NCI-H128 (cell line): Measurements from ENCODE around the gene TGFB2.

Experiments
- DNase-seq: peaks from one replicate; lab custom pipeline; 2025; ENCODE audit not compliant: unreplicated experiment; lab: John Stamatoyannopoulos, UW

The TGFB2 gene

DNA sequence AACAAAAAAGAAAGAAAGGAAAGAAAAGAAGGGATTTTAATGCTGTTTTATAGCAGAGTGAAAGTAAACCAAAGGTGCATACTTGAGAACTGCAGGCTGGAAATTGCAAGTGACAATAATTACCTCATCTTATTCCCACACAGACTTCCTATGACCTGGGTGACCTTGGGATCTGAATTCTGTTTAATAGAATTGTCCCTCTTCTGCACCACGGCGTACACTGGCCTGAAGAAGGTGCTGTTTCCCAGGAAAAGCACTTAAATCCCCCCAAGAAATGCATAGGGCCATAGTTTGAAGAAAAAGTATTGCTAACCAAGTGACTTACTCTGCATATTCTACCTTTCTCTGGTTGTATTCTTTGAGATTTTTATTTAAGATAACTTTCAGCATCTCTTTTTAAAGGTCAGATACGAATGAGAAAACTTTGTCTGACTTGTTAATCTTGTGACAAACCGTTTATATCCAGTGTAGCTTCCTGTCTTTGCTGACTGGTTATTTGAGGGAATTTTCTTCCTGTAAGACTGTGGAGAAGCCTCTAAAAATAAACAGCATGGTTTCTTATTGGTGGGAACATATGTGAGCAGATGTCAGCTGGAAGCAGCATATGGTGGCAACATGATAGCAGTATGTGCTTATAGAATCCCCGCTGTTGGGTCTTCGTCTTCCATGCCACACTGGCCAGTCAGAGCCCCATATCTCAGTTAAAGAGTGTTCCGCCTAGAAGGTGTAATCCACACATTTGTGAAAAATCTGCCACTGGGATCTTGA, 16.3 kb downstream of the TGFB2 start:
- no peak for DNase-seq

DNA sequence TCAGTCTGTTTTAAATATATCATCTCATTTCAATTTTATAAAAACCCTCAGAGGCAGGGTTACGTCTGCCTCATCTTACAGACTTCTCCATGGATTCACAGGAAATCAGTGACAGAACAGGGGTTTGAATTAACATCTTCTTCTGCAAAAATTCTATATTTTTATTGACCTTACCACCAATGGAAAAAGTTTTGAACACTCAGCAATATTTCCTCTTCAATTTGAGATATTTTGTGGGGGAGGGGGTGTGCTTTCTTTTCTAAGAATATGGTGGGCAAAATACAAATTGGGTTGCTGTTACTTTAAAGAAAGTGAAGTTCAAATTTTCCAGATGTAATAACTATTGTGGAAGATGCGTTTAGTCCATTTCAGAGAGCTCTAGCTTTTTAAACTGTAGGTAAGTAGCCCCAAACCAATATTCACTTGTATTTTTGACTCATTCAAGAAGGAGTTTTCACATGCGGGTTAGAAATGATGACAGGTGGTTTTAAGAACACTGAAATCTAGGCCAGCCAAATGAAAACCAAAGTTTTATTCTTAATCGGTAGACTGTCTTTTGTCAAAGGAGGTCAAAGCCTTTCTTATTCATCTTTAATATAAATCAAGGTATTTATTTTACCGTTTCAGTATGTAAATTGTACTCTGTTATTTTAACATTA, 17.4 kb downstream of the TGFB2 start:
- DNase-seq, result no peak

GRCh38 chr1:218363141-218363540, 18.0 kb downstream of the TGFB2 start:
- no peak for DNase-seq

DNA sequence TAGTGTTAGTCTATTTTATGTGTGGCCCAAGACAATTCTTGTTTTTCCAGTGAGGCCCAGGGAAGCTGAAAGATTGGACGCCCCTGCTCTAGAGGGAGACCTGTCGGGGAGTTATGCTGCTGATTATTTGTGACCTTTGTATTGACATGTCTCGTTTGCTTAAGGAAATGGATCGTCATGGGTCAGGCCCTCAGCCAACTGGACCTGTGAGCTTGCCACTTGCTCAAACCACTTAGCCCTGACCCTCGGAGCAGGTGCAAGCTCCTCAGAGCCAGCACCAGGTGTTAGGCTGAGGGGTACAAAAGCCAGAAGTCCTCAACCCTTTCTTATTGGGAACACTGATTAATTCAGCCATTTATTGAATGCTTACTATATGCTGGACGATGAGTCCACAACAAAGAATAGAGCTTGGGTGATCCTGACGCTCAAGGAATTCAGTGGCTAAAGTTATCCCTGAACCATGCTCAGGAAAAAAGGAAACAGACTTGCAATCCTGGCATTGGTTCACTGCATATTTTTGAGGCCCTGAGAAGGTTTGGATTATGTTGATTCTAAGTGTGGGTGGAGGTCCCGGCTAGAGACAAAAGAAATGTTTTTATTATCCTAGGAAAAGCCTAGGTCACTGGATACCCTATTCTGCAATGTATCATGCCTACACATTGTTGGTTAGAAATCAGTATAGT, 19.0 kb downstream of the TGFB2 start:
- no peak for DNase-seq

DNA sequence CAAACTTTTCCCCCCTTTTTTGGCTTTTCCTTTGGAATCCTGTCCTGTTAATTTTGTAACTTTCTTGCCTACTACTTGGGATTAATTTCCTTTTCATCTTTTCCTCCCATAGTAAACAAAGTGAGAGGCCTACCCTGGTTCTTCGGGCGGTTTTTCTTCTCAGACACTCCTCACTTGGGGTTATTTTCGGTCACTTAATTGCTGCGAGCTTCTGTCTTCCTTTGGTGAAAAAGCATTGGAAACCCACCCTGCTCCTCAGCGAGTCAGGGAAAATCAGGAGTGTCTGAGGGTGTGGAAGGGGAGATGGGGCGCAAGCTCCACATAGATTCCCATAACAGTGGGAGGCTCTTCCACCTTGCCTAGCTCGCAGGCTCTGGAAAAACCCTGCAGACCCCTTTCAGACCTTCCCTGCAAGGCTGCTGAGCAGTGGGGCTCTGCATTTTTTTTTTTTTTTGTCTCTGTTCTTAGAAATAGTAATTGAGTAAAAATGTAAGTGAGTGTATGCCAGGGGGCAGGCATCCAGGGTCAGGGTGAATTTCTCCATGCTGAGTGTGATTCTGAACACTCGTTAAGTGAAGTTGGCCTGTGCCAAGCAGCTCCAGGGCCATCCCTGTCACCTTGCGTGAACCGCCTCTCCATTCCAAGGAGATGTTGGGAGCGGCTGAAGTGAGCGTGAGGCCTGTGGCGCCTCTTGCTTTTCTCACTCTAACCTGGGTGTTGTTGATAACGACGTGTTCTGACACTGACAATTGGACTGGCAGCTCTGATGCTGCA, 20.3 kb downstream of the TGFB2 start:
- DNase-seq, result no peak

- no peak for DNase-seq
Observed at GRCh38 chr1:218366322-218367052, 21.4 kb downstream of the TGFB2 start.

GRCh38 chr1:218367118-218367517, 22.0 kb downstream of the TGFB2 start:
- DNase-seq, result no peak

- no peak for DNase-seq
Observed at GRCh38 chr1:218368686-218369085, 23.6 kb downstream of the TGFB2 start.

- DNase-seq, result no peak
Observed at GRCh38 chr1:218369688-218370511, 24.8 kb downstream of the TGFB2 start.

DNA sequence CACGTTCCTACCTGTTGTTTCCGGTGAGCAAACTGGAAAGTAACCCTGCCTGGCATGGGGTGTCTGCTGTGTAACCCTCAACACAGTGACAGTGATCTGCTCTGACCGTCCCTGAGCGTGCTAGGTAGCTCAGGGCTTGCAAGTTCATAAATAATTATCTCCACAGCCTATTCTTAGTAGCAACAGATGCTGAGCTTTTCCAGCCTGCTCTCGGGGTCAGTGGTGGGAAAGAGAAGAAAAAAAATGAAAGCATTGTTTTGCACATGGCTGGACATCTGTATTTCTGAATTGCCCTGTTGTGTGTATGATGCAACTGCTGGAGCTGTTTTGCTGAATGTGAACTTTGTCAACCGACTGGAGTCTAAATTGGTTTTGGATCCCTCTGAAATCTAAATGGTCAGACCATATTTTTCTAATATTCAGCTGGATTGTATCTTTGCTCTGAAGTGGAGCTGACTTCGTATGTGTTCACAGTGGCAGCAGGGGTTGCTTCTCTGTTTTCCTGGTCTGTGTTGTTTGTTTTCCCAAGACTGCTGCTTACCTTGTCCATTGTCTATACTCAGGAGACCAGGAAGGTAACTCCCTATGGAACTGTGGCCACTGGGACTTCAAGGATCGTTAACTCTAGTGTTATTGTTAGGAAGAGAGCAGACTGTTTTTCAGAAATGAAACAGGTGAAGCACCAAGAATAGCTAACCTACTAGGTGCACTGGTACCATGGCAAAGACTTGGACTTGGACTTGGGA, 27.0 kb downstream of the TGFB2 start:
- no peak for DNase-seq

- DNase-seq, result no peak
Observed at GRCh38 chr1:218374401-218375353, 29.5 kb downstream of the TGFB2 start.

DNA sequence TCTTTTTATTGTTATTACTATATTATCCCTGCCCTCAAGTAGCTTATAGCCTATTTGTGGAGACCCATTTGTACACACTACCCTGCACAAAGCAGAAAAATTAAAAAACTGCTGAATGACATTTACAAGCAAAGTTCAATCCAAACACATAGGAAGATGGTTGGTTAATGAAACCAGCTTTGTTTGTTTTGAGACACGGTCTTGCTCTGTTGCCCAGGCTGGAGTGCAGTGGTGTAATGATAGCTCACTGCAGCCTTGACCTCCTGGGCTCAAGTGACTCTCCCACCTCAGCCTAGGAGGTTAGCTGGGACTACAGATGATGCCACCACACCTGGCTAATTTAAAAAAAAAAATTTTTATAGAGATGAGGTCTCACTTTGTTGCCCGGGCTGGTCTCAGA, 31.6 kb downstream of the TGFB2 start:
- DNase-seq, result no peak

DNA sequence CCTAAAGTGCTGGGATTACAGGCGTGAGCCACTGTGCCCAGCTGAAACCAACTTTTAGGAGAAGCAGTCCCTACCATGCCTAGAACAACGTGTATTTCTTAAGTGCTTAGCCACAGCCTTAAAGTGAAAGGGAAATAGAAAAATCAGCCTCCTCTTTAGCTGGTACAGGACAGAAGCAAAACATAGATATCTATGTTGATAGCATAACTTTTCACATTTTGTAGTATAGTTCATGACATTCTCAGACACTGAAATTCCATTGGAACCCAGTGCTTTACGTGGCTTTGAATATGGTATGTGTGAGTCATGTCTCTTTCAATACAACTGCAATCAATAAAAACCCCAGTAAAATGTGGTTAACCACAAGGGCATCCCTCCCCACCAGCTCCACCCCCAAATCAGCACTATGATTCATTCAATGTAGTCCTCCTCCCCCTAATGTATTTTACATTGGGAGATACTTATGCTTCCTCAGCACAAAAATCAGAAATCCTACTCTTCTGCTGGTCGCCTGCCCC, 32.1 kb downstream of the TGFB2 start:
- no peak for DNase-seq

DNA sequence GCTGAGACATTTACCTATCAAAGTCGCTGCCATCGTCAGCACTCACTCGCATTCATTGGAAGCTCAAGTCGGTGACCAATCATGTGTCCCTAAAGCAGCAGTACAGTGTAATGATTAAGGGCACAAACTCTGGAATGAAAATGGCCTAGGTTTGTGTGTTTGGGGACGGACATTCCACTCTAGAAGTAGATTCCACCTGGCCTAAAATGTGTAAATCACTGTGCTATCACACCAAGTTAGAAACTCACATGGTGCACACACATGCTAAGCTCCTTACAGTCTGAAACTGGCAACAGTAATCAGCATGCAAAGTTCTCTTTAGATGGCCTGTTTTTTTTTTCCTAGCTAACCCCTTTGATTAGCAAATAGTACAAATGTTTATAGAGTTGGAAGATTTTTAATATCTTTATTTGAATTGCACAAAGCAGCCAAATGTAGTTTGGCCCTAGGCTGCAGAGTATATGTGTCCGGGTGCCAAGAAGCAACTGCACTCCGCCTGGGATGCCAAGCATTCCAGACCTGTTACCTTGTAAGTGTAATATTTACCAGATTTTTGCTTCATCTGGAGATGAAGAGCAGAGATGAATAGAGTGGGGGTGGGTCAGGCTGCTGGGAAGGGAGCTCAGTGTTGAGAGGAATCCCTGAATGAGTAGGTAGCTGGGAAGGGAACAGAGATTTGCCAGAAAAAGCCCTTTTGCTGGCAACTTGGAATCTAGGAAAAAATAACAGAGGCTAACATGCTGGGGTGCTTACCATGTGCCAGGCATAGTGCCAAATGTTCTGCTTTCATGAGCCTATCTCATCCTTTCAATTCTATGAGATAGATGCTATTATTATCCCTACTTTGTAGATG, 35.2 kb downstream of the TGFB2 start:
- no peak for DNase-seq

GRCh38 chr1:218382261-218382660, 37.1 kb downstream of the TGFB2 start:
- DNase-seq, result no peak

DNA sequence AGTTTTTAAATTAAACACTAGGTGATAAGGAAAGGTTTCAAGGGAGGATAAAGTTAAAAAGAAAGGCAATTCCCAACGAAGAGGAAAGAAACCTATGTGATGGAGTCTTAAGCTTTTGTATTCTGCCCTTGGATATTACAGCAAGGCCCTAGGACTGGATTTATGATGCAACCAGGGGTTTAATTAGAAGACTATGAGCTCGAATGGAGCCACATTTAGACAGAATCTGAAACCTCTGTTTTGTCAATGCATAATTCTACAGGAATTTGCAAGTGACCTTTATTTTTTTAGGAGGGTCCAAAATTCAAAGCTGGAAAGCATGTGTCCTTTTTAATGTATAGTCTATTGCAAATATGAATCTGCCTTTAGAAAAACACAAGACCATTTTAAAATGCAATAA, 37.9 kb downstream of the TGFB2 start:
- DNase-seq, result no peak

- DNase-seq, result no peak
Observed at GRCh38 chr1:218383681-218384080, 38.5 kb downstream of the TGFB2 start.
